Type B pancreatic cell (in vitro differentiated cells): ENCODE results near the gene RDH11. TPM values are rescaled to one million over a fixed set of nuclear protein-coding genes. Genes with fewer than 3 reads are reported as not detected.
A peak's percentile ranks its signal among the peaks of the same experiment; 100 is the strongest.

Experiments
- DNase-seq: peaks from one replicate; pipeline ENCODE4 v3.0.0; 2021; ENCODE audit warnings: mixed read lengths; ENCODE audit not compliant: unreplicated experiment; ENCODE audit errors: extremely low spot score
- H3K27ac Mint-ChIP-seq: 2 replicates; pipeline ENCODE4 v1.8.0; 2021; ENCODE audit warnings: mild to moderate bottlenecking, mixed read lengths
- H3K27me3 Mint-ChIP-seq: 2 replicates; pipeline ENCODE4 v1.8.0; 2021; ENCODE audit warnings: mixed read lengths
- H3K36me3 Mint-ChIP-seq: 2 replicates; pipeline ENCODE4 v1.8.0; 2021; ENCODE audit warnings: mixed read lengths
- H3K4me1 Mint-ChIP-seq: one replicate; pipeline ENCODE4 v1.8.0; 2021; ENCODE audit warnings: mixed read lengths; ENCODE audit not compliant: unreplicated experiment
- H3K4me3 Mint-ChIP-seq: 2 replicates; pipeline ENCODE4 v1.8.0; 2021; ENCODE audit warnings: mild to moderate bottlenecking, mixed read lengths
- H3K9me3 Mint-ChIP-seq: 2 replicates; pipeline ENCODE4 v1.8.0; 2021; ENCODE audit warnings: mixed read lengths
- CTCF ChIP-seq: fragments of 200-600 bp; sonication (generic); conservative IDR thresholded peaks from 2 replicates; pipeline ENCODE4 v1.5.0; 2021; ENCODE audit warnings: antibody characterized with exemption, mild to moderate bottlenecking
- total RNA-seq: library from RNA; stranded (reverse); gene quantifications from 2 replicates; pipeline ENCODE4 v1.2.1, GENCODE V29; 2021; ENCODE audit warnings: low replicate concordance

The RDH11 gene
- total RNA-seq, 1 donor from 2014 or later: 63.8 TPM

DNA sequence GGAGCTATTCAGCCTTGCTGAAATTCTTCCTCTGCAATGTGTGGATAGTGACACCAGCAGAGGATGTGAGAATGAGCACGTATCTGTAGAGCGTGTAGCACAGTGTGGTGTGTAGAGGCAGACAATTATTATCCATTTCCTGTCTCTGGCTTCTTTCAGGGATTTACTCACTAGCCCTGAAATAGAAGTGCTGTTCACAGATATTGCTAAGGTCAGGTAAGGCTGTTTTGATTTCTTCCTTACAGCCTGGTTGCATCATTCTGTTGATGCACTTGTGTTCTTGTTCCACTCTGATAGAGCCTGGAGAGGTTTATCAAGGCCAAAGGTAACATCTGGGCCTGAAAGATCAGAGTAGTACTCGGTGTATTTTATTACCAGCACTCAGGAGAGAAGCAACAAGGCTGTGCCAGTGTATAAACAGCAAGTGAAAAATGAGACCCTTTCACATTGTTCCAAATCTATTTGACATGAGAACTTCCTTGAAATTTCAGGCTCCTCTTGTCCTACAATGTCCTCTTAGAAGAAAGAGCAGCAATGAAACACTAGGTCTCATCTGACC is 59.1 kb downstream of the RDH11 start:
- Mint-ChIP-seq H3K4me1 (no peaks in the 10 kb centered on the region), H3K36me3 (peaks cover 8% of the 10 kb centered on the region), H3K9me3 (no peaks in the 10 kb centered on the region), H3K27me3 (no peaks in the 10 kb centered on the region), H3K27ac (peak overlapping the region; percentile 67), H3K4me3 (no peak overlapping the region)
- no peak for DNase-seq
- no peak for TF ChIP-seq CTCF

- Mint-ChIP-seq H3K9me3 (no peaks in the 10 kb centered on the region), H3K27me3 (no peaks in the 10 kb centered on the region)
- no peak for DNase-seq
Measured at GRCh38 chr14:67633451-67634147, 62.0 kb downstream of the RDH11 start.

DNA sequence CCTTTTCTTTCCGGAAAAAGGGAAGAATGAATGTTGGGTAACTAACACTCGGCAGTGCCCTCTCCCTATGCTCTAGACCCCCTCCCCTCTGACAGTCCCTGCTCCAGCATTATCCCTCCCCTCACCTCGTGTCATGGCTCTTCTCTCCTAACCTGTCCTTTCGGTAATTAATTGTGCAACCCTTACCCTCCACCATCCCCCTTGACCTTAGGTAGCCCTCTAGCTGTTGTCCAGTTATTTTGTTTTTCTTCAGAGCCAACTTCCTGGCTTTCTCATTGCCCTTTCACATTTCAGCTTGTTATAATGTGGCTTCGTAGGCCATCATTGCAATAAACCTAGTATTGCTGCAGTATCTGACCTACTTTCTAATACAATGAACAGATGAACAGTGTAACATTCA is 64.6 kb downstream of the RDH11 start:
- no peak overlapping the region for H3K27ac Mint-ChIP-seq
- DNase-seq: no peak
- no peaks in the 10 kb centered on the region for H3K27me3 Mint-ChIP-seq
- no peak overlapping the region for H3K4me3 Mint-ChIP-seq
- H3K9me3 Mint-ChIP-seq: no peaks in the 10 kb centered on the region
- no peaks in the 10 kb centered on the region for H3K4me1 Mint-ChIP-seq
- no peak for TF ChIP-seq CTCF
- peaks cover 12% of the 10 kb centered on the region for H3K36me3 Mint-ChIP-seq

More at GRCh38 chr14:67633451-67634147, 62.0 kb downstream of the RDH11 start:
- Mint-ChIP-seq H3K4me3 (no peak overlapping the region), H3K27ac (no peak overlapping the region), H3K36me3 (peaks cover 12% of the 10 kb centered on the region), H3K4me1 (no peaks in the 10 kb centered on the region)
- no peak for TF ChIP-seq CTCF

DNA sequence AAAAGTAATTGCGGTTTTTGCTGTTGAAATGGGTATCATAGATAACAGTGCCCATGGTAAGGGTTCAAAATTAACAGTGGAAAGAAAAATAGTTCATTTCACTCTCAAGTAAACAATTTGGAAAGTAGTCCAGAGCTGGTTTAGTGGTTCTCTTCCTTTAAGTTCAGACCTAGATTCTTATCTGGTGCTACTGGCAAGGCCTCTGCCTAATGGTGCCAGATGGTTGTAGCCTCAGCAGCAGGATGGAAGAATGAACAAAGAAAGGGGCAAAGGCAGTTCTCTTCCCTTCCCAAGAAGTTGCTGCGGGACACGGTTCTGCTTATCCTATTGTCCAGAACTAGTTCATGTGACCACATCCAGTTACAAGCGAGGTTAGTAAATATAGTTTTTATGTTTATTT is 65.4 kb downstream of the RDH11 start:
- H3K4me1 Mint-ChIP-seq: no peaks in the 10 kb centered on the region
- peaks cover 12% of the 10 kb centered on the region for H3K36me3 Mint-ChIP-seq
- no peaks in the 10 kb centered on the region for H3K27me3 Mint-ChIP-seq
- H3K27ac Mint-ChIP-seq: no peak overlapping the region
- H3K9me3 Mint-ChIP-seq: no peaks in the 10 kb centered on the region
- no peak for DNase-seq
- H3K4me3 Mint-ChIP-seq: no peak overlapping the region
- no peak for TF ChIP-seq CTCF

GRCh38 chr14:67627519-67627918 is 68.0 kb downstream of the RDH11 start:
- no peak for TF ChIP-seq CTCF
- Mint-ChIP-seq H3K36me3 (peaks cover 14% of the 10 kb centered on the region), H3K4me1 (peaks cover 8% of the 10 kb centered on the region), H3K4me3 (no peak overlapping the region), H3K9me3 (no peaks in the 10 kb centered on the region), H3K27me3 (no peaks in the 10 kb centered on the region), H3K27ac (no peak overlapping the region)
- DNase-seq: no peak

Other genes starting within 250 kb of the RDH11 start
- gene TMEM229B, start 207.0 kb downstream of the RDH11 start, total RNA-seq: 2.1 and 2.7 TPM in 2 replicates
- 25.3 and 40.0 TPM in 2 replicates for gene PLEKHH1, start 162.5 kb downstream of the RDH11 start, total RNA-seq
- gene PIGH, start 95.5 kb downstream of the RDH11 start, total RNA-seq: 19.0 and 20.3 TPM in 2 replicates
- 11.5 and 18.2 TPM in 2 replicates for gene ARG2, start 75.8 kb downstream of the RDH11 start, total RNA-seq
- 92.0 and 93.3 TPM in 2 replicates for gene VTI1B, start 21.1 kb downstream of the RDH11 start, total RNA-seq
- 2.6 and 3.3 TPM in 2 replicates for gene RDH12, start 6.1 kb upstream of the RDH11 start, total RNA-seq
- gene ZFYVE26, start 120.8 kb upstream of the RDH11 start, total RNA-seq: 33.8 and 36.6 TPM in 2 replicates
- gene RAD51B, start 124.0 kb upstream of the RDH11 start, total RNA-seq: 23.6 and 27.3 TPM in 2 replicates